GM23338 (cell line): ENCODE measurements around the gene ZNF474. TPM values are rescaled to one million over a fixed set of nuclear protein-coding genes. Genes with fewer than 3 reads are reported as not detected.

ENCODE experiments used
- ATAC-seq: fragments of 200-7000 bp; cut with Tn5 transposase; 3 replicates; pipeline ENCODE4 v1.9.1; 2020
- DNase-seq: peaks from one replicate; pipeline ENCODE4 v3.0.0-alpha.2; 2015; ENCODE audit warnings: low spot score
- H2AFZ ChIP-seq: fragments of 200-600 bp; sonication (generic); 2 replicates; pipeline ENCODE4 v1.8.0; 2016; ENCODE audit warnings: antibody characterized with exemption, mild to moderate bottlenecking, moderate library complexity
- H3F3A ChIP-seq: fragments of 200-600 bp; sonication (generic); replicated peaks from 2 replicates; pipeline ENCODE4 v1.8.0; 2017; ENCODE audit warnings: antibody characterized with exemption, mixed run types, low read depth
- H3K27ac ChIP-seq: fragments of 200-600 bp; sonication (generic); 2 replicates; pipeline ENCODE4 v1.6.1; 2016; ENCODE audit warnings: low read depth
- H3K27me3 ChIP-seq: fragments of 200-600 bp; sonication (generic); 2 replicates; pipeline ENCODE4 v1.8.0; 2016; ENCODE audit warnings: mild to moderate bottlenecking, mixed run types, moderate library complexity; ENCODE audit not compliant: insufficient read depth
- H3K36me3 ChIP-seq: fragments of 200-600 bp; sonication (generic); 2 replicates; pipeline ENCODE4 v1.8.0; 2016; ENCODE audit warnings: mild to moderate bottlenecking; ENCODE audit not compliant: insufficient read depth
- H3K4me1 ChIP-seq: fragments of 200-600 bp; sonication (generic); 2 replicates; pipeline ENCODE4 v1.8.0; 2016; ENCODE audit warnings: mild to moderate bottlenecking, moderate library complexity; ENCODE audit not compliant: insufficient read depth
- H3K4me2 ChIP-seq: fragments of 200-600 bp; sonication (generic); 2 replicates; pipeline ENCODE4 v1.7.1; 2017; ENCODE audit warnings: mixed run types
- H3K4me3 ChIP-seq: fragments of 200-600 bp; sonication (generic); 2 replicates; pipeline ENCODE4 v1.6.1; 2016; ENCODE audit warnings: mixed run types
- H3K79me2 ChIP-seq: fragments of 200-600 bp; sonication (generic); replicated peaks from 2 replicates; pipeline ENCODE4 v1.8.0; 2017; ENCODE audit warnings: mild to moderate bottlenecking; ENCODE audit not compliant: insufficient read depth
- H3K9me2 ChIP-seq: fragments of 200-600 bp; sonication (generic); 2 replicates; pipeline ENCODE4 v1.8.0; 2017; ENCODE audit not compliant: insufficient read depth
- H4K20me1 ChIP-seq: fragments of 200-600 bp; sonication (generic); replicated peaks from 2 replicates; pipeline ENCODE4 v1.8.0; 2017; ENCODE audit warnings: mild to moderate bottlenecking; ENCODE audit not compliant: insufficient read depth
- H3K27ac Mint-ChIP-seq: 2 replicates; pipeline ENCODE4 v1.8.0; 2020; ENCODE audit warnings: inconsistent platforms, mild to moderate bottlenecking, moderate library complexity, mixed read lengths
- H3K27me3 Mint-ChIP-seq: 3 replicates; pipeline ENCODE4 v1.8.0; 2022; ENCODE audit warnings: low read depth, mild to moderate bottlenecking, moderate library complexity, mixed read lengths, inconsistent platforms; ENCODE audit not compliant: insufficient read depth, poor library complexity
- H3K36me3 Mint-ChIP-seq: 3 replicates; pipeline ENCODE4 v1.8.0; 2021; ENCODE audit warnings: low read depth, mild to moderate bottlenecking, inconsistent platforms, moderate library complexity, mixed read lengths
- H3K4me1 Mint-ChIP-seq: 3 replicates; pipeline ENCODE4 v1.8.0; 2020; ENCODE audit warnings: mild to moderate bottlenecking, inconsistent platforms, mixed read lengths
- H3K4me3 Mint-ChIP-seq: 3 replicates; pipeline ENCODE4 v1.8.0; 2021; ENCODE audit warnings: moderate library complexity, mild to moderate bottlenecking, inconsistent platforms, mixed read lengths
- H3K9me3 Mint-ChIP-seq: 3 replicates; pipeline ENCODE4 v1.8.0; 2020; ENCODE audit warnings: moderate library complexity, mild to moderate bottlenecking, inconsistent platforms, mixed read lengths
- CREB1 ChIP-seq: fragments of 250-450 bp; sonication (Bioruptor Pico); IDR thresholded peaks from 2 replicates; pipeline ENCODE4 v1.5.0; 2020; ENCODE audit warnings: low read depth, mild to moderate bottlenecking, moderate library complexity
- CTCF ChIP-seq, 2 experiments: fragments of 200-600 bp in 1 of 2; sonication (generic) in 1 of 2; conservative IDR thresholded peaks; 2 replicates each; pipeline versions ENCODE4 v1.5.1 to v1.6.1; 2016 to 2017; ENCODE audit warnings: antibody characterized with exemption in 2 of 2, low read depth in 2 of 2, mild to moderate bottlenecking in 2 of 2, moderate library complexity in 1 of 2
- ETS1 ChIP-seq: IDR thresholded peaks from 2 replicates; pipeline ENCODE4 v1.6.1; 2016; ENCODE audit warnings: antibody characterized with exemption
- EZH2 ChIP-seq: fragments of 200-600 bp; sonication (generic); IDR thresholded peaks from one replicate; pipeline ENCODE4 v1.8.0; 2017; ENCODE audit warnings: antibody characterized with exemption, mild to moderate bottlenecking, low read depth; ENCODE audit not compliant: unreplicated experiment
- EZH2phosphoT487 ChIP-seq: fragments of 200-600 bp; sonication (generic); IDR thresholded peaks from one replicate; pipeline ENCODE4 v1.8.1; 2018; ENCODE audit warnings: antibody characterized with exemption; ENCODE audit not compliant: unreplicated experiment
- JUNB ChIP-seq: IDR thresholded peaks from one replicate; pipeline ENCODE4 v1.6.1; 2016; ENCODE audit warnings: antibody characterized with exemption; ENCODE audit not compliant: unreplicated experiment
- NANOG ChIP-seq: IDR thresholded peaks from 2 replicates; pipeline ENCODE4 v1.6.1; 2016; ENCODE audit warnings: antibody characterized with exemption, borderline replicate concordance
- POLR2AphosphoS5 ChIP-seq: IDR thresholded peaks from 2 replicates; pipeline ENCODE4 v1.6.1; 2016; ENCODE audit warnings: antibody characterized with exemption, low read depth
- REST ChIP-seq: IDR thresholded peaks from one replicate; pipeline ENCODE4 v1.6.1; 2018; ENCODE audit warnings: antibody characterized with exemption; ENCODE audit not compliant: unreplicated experiment
- ZNF331 ChIP-seq: fragments of 250-450 bp; sonication (Bioruptor Pico); IDR thresholded peaks from 2 replicates; pipeline ENCODE4 v1.5.0; 2020; ENCODE audit warnings: low read depth, mild to moderate bottlenecking, moderate library complexity
- polyA plus RNA-seq: library from polyadenylated mRNA; unstranded; fragments of >200 nt; fragmentation: Nextera tagmentation; extraction: Ambion mirVana; gene quantifications from 2 replicates; pipeline ENCODE4 v1.2.1, GENCODE V29; 2016
- total RNA-seq: library from RNA; depleted of rRNA; stranded (reverse); fragments of >200 nt; shearing (Covaris generic); gene quantifications from 2 replicates; pipeline ENCODE4 v1.2.3, GENCODE V29; 2014

Gene ZNF474
- total and polyA plus RNA-seq, 2 experiments from 2014 or later = 0.59 TPM; not detected in 1

DNA sequence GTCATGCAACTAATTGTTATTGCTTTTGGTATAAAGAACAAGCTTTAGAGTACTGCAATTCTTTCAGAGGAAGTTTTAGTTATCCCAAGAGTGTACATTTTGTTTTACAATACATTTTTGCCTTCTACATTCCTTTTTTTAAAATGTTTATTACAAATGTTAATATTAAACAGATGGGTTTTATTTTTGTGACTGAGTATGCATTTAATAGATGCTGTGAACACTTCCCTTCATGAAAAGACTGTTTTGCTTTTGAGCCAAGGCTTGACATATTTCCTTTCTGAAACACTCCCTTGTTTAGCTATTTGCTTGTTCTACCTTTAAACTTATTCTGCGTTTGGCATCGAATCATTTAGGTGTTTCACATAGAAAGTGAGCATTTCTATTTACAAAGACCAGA, 14.8 kb upstream of the ZNF474 start (continued):
- TF ChIP-seq REST (no peak), CTCF (conservative IDR thresholded peaks at IDR 0.05; ENCODE audit: low read depth in 2 of 2) (no peak), NANOG (no peak), CREB1 (CRISPR knock-in tag) (no peak), JUNB (no peak)

DNA sequence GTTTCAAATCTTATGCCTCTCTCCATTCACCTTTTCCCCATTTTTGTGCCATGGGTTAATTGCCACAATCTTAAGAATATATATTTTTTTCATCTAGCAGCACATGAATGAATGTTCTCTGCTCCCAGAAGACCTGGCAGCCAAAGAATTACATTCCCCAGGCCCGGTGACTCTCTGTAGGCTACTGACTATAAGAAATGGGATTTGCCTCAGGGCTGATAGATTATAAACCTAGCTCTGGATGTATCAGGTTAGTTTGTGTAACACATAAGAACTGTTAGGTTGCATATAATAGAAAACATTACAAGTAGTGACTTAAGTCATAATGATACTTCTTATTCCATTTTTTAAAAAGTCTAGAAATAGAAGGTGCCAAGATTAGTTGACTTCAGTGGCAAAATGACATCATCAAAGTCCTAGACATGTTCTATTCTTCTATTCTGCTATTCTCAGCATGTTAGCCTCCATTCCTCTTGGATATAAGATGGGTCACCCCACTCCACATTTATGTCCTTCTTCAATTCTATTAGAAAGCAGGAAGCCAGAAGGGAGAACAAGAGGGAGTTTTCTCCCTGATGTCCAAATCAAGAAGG, 10.9 kb upstream of the ZNF474 start:
- Histone ChIP-seq H3K9me2 (no peaks in the 10 kb centered on the region), H3K4me1 (peaks cover 22% of the 10 kb centered on the region), H3F3A (no peaks in the 10 kb centered on the region), H3K27me3 (no peaks in the 10 kb centered on the region), H3K4me2 (no peak overlapping the region), H4K20me1 (no peaks in the 10 kb centered on the region), H3K4me3 (no peak overlapping the region), H3K79me2 (no peaks in the 10 kb centered on the region), H2AFZ (no peak overlapping the region), H3K36me3 (no peaks in the 10 kb centered on the region), H3K27ac (no peak overlapping the region)
- no peak overlapping the region for H3K4me3 Mint-ChIP-seq
- no peaks in the 10 kb centered on the region for H3K27me3 Mint-ChIP-seq
- ATAC-seq (no peak), DNase-seq (no peak)
- no peaks in the 10 kb centered on the region for H3K9me3 Mint-ChIP-seq
- TF ChIP-seq EZH2phosphoT487 (no peak), ZNF331 (CRISPR knock-in tag) (no peak), CTCF (conservative IDR thresholded peaks at IDR 0.05; ENCODE audit: low read depth in 2 of 2) (no peak), ETS1 (no peak), EZH2 (no peak), POLR2AphosphoS5 (no peak), REST (no peak), NANOG (no peak)
- H3K36me3 Mint-ChIP-seq = no peaks in the 10 kb centered on the region
- H3K27ac Mint-ChIP-seq = no peak overlapping the region
- H3K4me1 Mint-ChIP-seq = peaks cover 31% of the 10 kb centered on the region
